MG63 (cell line): ENCODE data around the gene SH2D3C. TPM values are rescaled to one million over a fixed set of nuclear protein-coding genes. Genes with fewer than 3 reads are reported as not detected.
"Not testable (repeated sequence)": the region's sequence is repeated elsewhere in the genome, so short reads cannot be mapped to it uniquely, and the experiment has no call there.

ENCODE experiments used
- DNase-seq: peaks from one replicate; pipeline ENCODE4 v3.0.0-alpha.2; 2020
- H3K27me3 ChIP-seq: fragments of 250-450 bp; sonication (Bioruptor Pico); 2 replicates; pipeline ENCODE4 v1.5.1; 2020; ENCODE audit warnings: mild to moderate bottlenecking, moderate library complexity
- H3K36me3 ChIP-seq: fragments of 250-450 bp; sonication (Bioruptor Pico); 2 replicates; pipeline ENCODE4 v1.5.1; 2020; ENCODE audit warnings: mild to moderate bottlenecking, moderate library complexity
- H3K4me3 ChIP-seq: fragments of 250-450 bp; sonication (Bioruptor Pico); 2 replicates; pipeline ENCODE4 v1.5.1; 2020; ENCODE audit warnings: mild to moderate bottlenecking, moderate library complexity
- H3K9me3 ChIP-seq: fragments of 250-450 bp; sonication (Bioruptor Pico); 2 replicates; pipeline ENCODE4 v1.5.1; 2020; ENCODE audit warnings: mild to moderate bottlenecking, moderate library complexity
- total RNA-seq: library from RNA; depleted of rRNA; stranded (reverse); fragments of >200 nt; shearing (Covaris generic); gene quantifications from 2 replicates; pipeline ENCODE4 v1.2.3, GENCODE V29; 2014; ENCODE audit warnings: low replicate concordance

The SH2D3C gene
- total RNA-seq, 1 experiment from 2014 or later = not detected

GRCh38 chr9:127761491-127761956 is 16.9 kb downstream of the SH2D3C start:
- no peak for DNase-seq
- Histone ChIP-seq H3K9me3 (no peaks in the 10 kb centered on the region), H3K4me3 (no peak overlapping the region), H3K36me3 (no peaks in the 10 kb centered on the region), H3K27me3 (no peaks in the 10 kb centered on the region)

- Histone ChIP-seq H3K27me3 (no peaks in the 10 kb centered on the region; the same call in 1 of the 2 replicates), H3K36me3 (no peaks in the 10 kb centered on the region), H3K4me3 (no peak overlapping the region), H3K9me3 (no peaks in the 10 kb centered on the region)
- no peak for DNase-seq
Observed at GRCh38 chr9:127761061-127761460, 17.4 kb downstream of the SH2D3C start.

- peaks cover 9% of the 10 kb centered on the region for H3K27me3 ChIP-seq
- no peak for DNase-seq
Observed at GRCh38 chr9:127758843-127759242, 19.6 kb downstream of the SH2D3C start.

GRCh38 chr9:127756776-127757175 is 21.7 kb downstream of the SH2D3C start:
- not testable (repeated sequence) for H3K9me3 ChIP-seq, H3K4me3 ChIP-seq, H3K36me3 ChIP-seq, DNase-seq
- peaks cover 11% of the 10 kb centered on the region for H3K27me3 ChIP-seq

More at GRCh38 chr9:127758843-127759242, 19.6 kb downstream of the SH2D3C start:
- no peak overlapping the region for H3K4me3 ChIP-seq
- no peaks in the 10 kb centered on the region for H3K9me3 ChIP-seq
- no peaks in the 10 kb centered on the region for H3K36me3 ChIP-seq

GRCh38 chr9:127756233-127756632 is 22.2 kb downstream of the SH2D3C start:
- Histone ChIP-seq H3K4me3 (no peak overlapping the region), H3K36me3 (no peaks in the 10 kb centered on the region), H3K27me3 (peaks cover 11% of the 10 kb centered on the region), H3K9me3 (no peaks in the 10 kb centered on the region)
- DNase-seq = no peak

GRCh38 chr9:127755061-127756060 is 23.1 kb downstream of the SH2D3C start:
- Histone ChIP-seq H3K4me3 (no peak overlapping the region), H3K27me3 (peaks cover 11% of the 10 kb centered on the region), H3K36me3 (no peaks in the 10 kb centered on the region), H3K9me3 (no peaks in the 10 kb centered on the region)
- DNase-seq = no peak

GRCh38 chr9:127754099-127755060 is 24.1 kb downstream of the SH2D3C start:
- no peak overlapping the region for H3K4me3 ChIP-seq
- no peaks in the 10 kb centered on the region for H3K36me3 ChIP-seq
- no peaks in the 10 kb centered on the region for H3K9me3 ChIP-seq
- H3K27me3 ChIP-seq = peaks cover 11% of the 10 kb centered on the region
- no peak for DNase-seq

- DNase-seq = no peak
- H3K4me3 ChIP-seq = no peak overlapping the region
- H3K9me3 ChIP-seq = no peaks in the 10 kb centered on the region
- H3K27me3 ChIP-seq = peaks cover 11% of the 10 kb centered on the region
- no peaks in the 10 kb centered on the region for H3K36me3 ChIP-seq
Observed at GRCh38 chr9:127753622-127754021, 24.8 kb downstream of the SH2D3C start.

GRCh38 chr9:127753148-127753547 is 25.3 kb downstream of the SH2D3C start:
- no peaks in the 10 kb centered on the region for H3K36me3 ChIP-seq
- no peak overlapping the region for H3K4me3 ChIP-seq
- H3K9me3 ChIP-seq = no peaks in the 10 kb centered on the region
- DNase-seq = no peak
- H3K27me3 ChIP-seq = peaks cover 11% of the 10 kb centered on the region

- Histone ChIP-seq H3K9me3 (no peaks in the 10 kb centered on the region), H3K27me3 (peaks cover 11% of the 10 kb centered on the region), H3K4me3 (no peak overlapping the region), H3K36me3 (no peaks in the 10 kb centered on the region)
- no peak for DNase-seq
Observed at GRCh38 chr9:127751269-127752054, 27.0 kb downstream of the SH2D3C start.

- peaks cover 6% of the 10 kb centered on the region for H3K27me3 ChIP-seq
- no peak overlapping the region for H3K4me3 ChIP-seq
- no peaks in the 10 kb centered on the region for H3K9me3 ChIP-seq
- H3K36me3 ChIP-seq = no peaks in the 10 kb centered on the region
- DNase-seq = no peak
Observed at GRCh38 chr9:127749090-127749787, 29.2 kb downstream of the SH2D3C start.

- Histone ChIP-seq H3K9me3 (no peaks in the 10 kb centered on the region), H3K27me3 (no peaks in the 10 kb centered on the region; the same call in 1 of the 2 replicates), H3K36me3 (no peaks in the 10 kb centered on the region), H3K4me3 (no peak overlapping the region)
- DNase-seq = no peak
Observed at GRCh38 chr9:127746959-127747569, 31.4 kb downstream of the SH2D3C start.

- no peak overlapping the region for H3K4me3 ChIP-seq
- DNase-seq = no peak
- no peaks in the 10 kb centered on the region for H3K36me3 ChIP-seq
- no peaks in the 10 kb centered on the region for H3K27me3 ChIP-seq
- H3K9me3 ChIP-seq = no peaks in the 10 kb centered on the region
Observed at GRCh38 chr9:127744398-127745110, 33.9 kb downstream of the SH2D3C start.

GRCh38 chr9:127742435-127743088 is 35.9 kb downstream of the SH2D3C start:
- no peaks in the 10 kb centered on the region for H3K9me3 ChIP-seq
- no peaks in the 10 kb centered on the region for H3K27me3 ChIP-seq
- H3K4me3 ChIP-seq = no peak overlapping the region
- no peaks in the 10 kb centered on the region for H3K36me3 ChIP-seq
- no peak for DNase-seq
